ENCODE results near the gene ARPC4.
"Not testable (repeated sequence)": the region's sequence is repeated elsewhere in the genome, so short reads cannot be mapped to it uniquely, and the experiment has no call there.

The ARPC4 gene

GRCh38 chr3:9769426-9770275 lies 23.2 kb upstream of the ARPC4 start, which contains the start of gene CAMK1:
Gene CAMK1, minus strand, starts transcription at chr3:9769947. Its CDS starts 2,198 bp downstream, at chr3:9767749.
- peak within 1 kb of the TSS; percentile 51 for H3K4me3 ChIP-seq (ENCODE audit: low read depth, low read length)
- no peak for TF ChIP-seq CTCF (conservative IDR thresholded peaks at IDR 0.05; ENCODE audit: low read depth, low read length)
- DNase-seq (ENCODE audit: low read depth) = peak; percentile 57

DNA sequence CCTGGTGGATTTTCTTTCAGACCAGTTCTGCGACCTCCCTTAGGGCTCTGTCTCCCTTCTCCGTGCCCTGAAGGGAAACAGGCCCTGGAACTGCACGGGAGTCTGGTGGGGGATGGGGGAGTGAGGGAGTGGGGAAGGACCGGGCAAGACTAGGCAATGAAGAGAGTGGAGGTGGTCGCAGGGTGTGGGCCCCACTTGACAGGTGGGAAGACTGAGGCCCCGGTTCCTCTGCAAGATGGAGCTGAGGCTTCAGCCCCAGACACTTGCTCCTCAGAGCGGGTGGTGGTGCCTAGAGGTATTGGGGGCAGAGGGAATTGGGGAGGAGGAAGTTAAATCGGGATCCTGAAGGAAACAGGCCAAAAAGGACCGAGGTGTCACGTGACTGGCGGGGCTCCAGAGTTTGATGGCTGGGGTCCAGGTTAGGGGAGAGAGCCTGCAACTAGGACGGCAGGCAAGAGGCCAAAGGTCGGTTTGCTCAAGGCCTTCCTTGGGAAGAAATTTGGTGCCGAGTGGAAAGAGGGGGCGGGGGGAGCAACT lies 22.5 kb upstream of the ARPC4 start:
- TF ChIP-seq CTCF (conservative IDR thresholded peaks at IDR 0.05; ENCODE audit: low read depth, low read length) = no peak
- peak overlapping the region; percentile 51 for H3K4me3 ChIP-seq (ENCODE audit: low read depth, low read length)
- peak; percentile 56 for DNase-seq (ENCODE audit: low read depth)

DNA sequence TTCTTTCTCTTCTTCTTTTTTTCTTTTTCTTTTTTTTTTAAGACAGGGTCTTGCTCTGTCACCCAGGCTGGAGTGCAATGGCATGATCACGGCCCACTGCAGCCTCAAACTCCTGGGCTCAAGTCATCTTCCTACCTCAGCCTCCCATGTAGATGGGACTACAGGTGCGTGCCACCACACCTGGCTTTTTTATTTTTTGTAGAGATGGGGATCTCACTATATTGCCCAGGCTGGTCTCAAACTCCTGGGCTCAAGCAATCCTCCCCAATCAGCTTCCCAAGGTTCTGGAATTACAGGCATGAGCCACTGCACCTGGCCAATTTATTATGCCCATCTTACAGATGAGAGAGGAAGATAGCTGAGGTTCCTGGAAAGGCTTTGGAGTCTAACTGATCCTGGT lies 21.9 kb upstream of the ARPC4 start:
- H3K4me3 ChIP-seq (ENCODE audit: low read depth, low read length); DNase-seq (ENCODE audit: low read depth): not testable (repeated sequence)

- DNase-seq (ENCODE audit: low read depth) = no peak
- TF ChIP-seq CTCF (conservative IDR thresholded peaks at IDR 0.05; ENCODE audit: low read depth, low read length) = no peak
- H3K4me3 ChIP-seq (ENCODE audit: low read depth, low read length) = no peak overlapping the region
Observed at GRCh38 chr3:9776896-9777693, 15.8 kb upstream of the ARPC4 start.

DNA sequence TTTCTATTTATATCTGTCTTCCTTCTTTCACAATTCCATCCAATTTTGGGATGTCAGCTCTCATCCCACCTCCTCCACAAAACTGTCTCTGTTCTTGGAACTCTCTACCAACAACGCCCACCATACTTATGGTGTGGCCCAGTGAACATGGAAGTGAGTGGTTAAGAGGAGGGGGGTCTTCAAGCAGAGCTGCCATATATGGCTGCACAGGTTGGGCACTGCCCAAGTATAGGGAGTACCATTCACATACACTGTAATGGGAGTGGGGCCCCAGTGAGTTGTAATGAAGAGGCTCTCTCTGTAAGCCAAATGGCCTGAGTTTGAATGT lies 15.2 kb upstream of the ARPC4 start:
- DNase-seq (ENCODE audit: low read depth) = no peak
- TF ChIP-seq CTCF (conservative IDR thresholded peaks at IDR 0.05; ENCODE audit: low read depth, low read length) = no peak
- no peak overlapping the region for H3K4me3 ChIP-seq (ENCODE audit: low read depth, low read length)

DNA sequence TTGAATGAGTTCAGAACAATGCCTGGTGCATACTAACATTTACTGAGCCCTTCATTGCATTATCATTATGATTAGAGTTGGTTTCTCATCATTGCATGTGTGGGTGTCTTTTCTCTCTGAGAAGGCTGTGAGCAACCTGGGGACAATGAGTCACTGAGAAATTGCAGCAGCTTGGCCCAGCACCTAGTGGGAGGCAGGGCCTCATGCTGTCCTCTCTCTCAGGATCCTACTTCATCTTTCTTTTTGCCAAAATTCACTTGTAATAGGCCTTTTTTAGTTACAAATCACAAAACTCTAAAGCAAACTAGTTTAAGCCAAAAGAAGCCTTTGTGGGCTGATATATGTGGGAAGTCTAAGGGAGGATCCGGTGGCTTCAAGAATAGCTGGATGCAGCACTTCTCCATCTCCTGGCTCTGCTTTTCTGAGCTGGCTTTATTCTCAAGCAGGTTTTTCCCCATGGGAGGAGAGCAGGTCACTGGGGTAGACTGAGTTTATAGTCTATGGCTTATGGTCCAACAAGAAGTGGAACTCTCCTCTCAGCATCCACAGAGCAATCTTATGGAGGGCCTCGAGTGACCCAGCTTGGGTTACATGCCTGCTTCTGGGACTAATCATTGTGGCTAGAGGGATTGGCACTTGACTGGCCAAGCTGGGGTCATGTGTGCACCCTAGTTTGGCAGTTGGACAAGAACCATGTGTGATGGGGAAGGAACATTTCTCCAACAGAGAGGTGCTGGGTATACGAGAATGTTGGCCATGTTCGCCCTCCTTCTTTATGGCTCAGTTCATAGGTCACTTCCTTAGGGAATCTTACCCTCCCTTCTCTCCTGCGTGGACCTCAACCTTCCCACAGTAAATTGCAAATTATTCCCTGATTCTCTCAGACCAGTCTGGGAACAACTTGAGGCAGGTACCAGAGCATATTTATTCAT lies 14.5 kb upstream of the ARPC4 start:
- peak; percentile 74 for DNase-seq (ENCODE audit: low read depth)
- H3K4me3 ChIP-seq (ENCODE audit: low read depth, low read length) = no peak overlapping the region

More for the DNA sequence above, 14.5 kb upstream of the ARPC4 start:
- no peak for TF ChIP-seq CTCF (conservative IDR thresholded peaks at IDR 0.05; ENCODE audit: low read depth, low read length)

All from choroid plexus epithelial cell (primary cell).